Stimulated activated naive CD8-positive, alpha-beta T cell treated with anti-CD3 and anti-CD28 coated beads, Interleukin-15, amount 100 ng/mL, for 72 hours (primary cell): ENCODE results near the gene ZBTB20.

Experiments used
- ATAC-seq: fragments of 150-1000 bp; cut with Tn5 transposase; 2 replicates; pipeline ENCODE4 v1.10.0; 2021; ENCODE audit warnings: mild to moderate bottlenecking, moderate library complexity
- DNase-seq, 2 donors: peaks; one replicate each; pipeline ENCODE4 v3.0.0; 2021 to 2022
- H3K27ac Mint-ChIP-seq, 2 donors: one replicate each; pipeline ENCODE4 v1.8.0; 2022; ENCODE audit warnings: mild to moderate bottlenecking in 2 of 2, mixed read lengths in 2 of 2, moderate library complexity in 2 of 2
- H3K27me3 Mint-ChIP-seq: one replicate; pipeline ENCODE4 v1.8.0; 2022; ENCODE audit warnings: mixed read lengths
- H3K4me1 Mint-ChIP-seq: one replicate; pipeline ENCODE4 v1.8.0; 2022; ENCODE audit warnings: mild to moderate bottlenecking, mixed read lengths
- H3K4me3 Mint-ChIP-seq, 2 donors: one replicate each; pipeline ENCODE4 v1.8.0; 2022; ENCODE audit warnings: mild to moderate bottlenecking in 2 of 2, mixed read lengths in 2 of 2, moderate library complexity in 1 of 2
- H3K9me3 Mint-ChIP-seq, 2 donors: one replicate each; pipeline ENCODE4 v1.8.0; 2022; ENCODE audit warnings: mixed read lengths in 2 of 2

Gene ZBTB20

GRCh38 chr3:114484919-114485318 lies 662.2 kb downstream of the ZBTB20 start:
- no peaks in the 10 kb centered on the region for H3K27me3 Mint-ChIP-seq
- peaks cover 13% of the 10 kb centered on the region for H3K4me1 Mint-ChIP-seq
- ATAC-seq: no peak
- H3K4me3 Mint-ChIP-seq: no peak overlapping the region
- H3K9me3 Mint-ChIP-seq: no peaks in the 10 kb centered on the region
- no peak for DNase-seq
- no peak overlapping the region for H3K27ac Mint-ChIP-seq

- ATAC-seq (peak; percentile 64), DNase-seq (no peak)
- H3K9me3 Mint-ChIP-seq: no peaks in the 10 kb centered on the region
- H3K27me3 Mint-ChIP-seq: no peaks in the 10 kb centered on the region
- H3K4me3 Mint-ChIP-seq: peak overlapping the region in 1 of 2 donors; percentile 15
- no peak overlapping the region for H3K27ac Mint-ChIP-seq
- peaks cover 19% of the 10 kb centered on the region for H3K4me1 Mint-ChIP-seq
Measured at GRCh38 chr3:114481113-114481512, 666.0 kb downstream of the ZBTB20 start.

GRCh38 chr3:114480442-114480841 lies 666.6 kb downstream of the ZBTB20 start:
- no peaks in the 10 kb centered on the region for H3K9me3 Mint-ChIP-seq
- no peaks in the 10 kb centered on the region for H3K27me3 Mint-ChIP-seq
- DNase-seq (no peak), ATAC-seq (no peak)
- peak overlapping the region in 1 of 2 donors; percentile 17 for H3K27ac Mint-ChIP-seq
- H3K4me1 Mint-ChIP-seq: peaks cover 19% of the 10 kb centered on the region
- no peak overlapping the region for H3K4me3 Mint-ChIP-seq

GRCh38 chr3:114478801-114479200 lies 668.3 kb downstream of the ZBTB20 start:
- no peak for DNase-seq
- H3K27ac Mint-ChIP-seq: no peak overlapping the region

GRCh38 chr3:114476511-114476910 lies 670.6 kb downstream of the ZBTB20 start:
- peaks cover 0 to 6% of the 10 kb centered on the region in 2 donors for H3K9me3 Mint-ChIP-seq
- no peaks in the 10 kb centered on the region for H3K27me3 Mint-ChIP-seq
- H3K27ac Mint-ChIP-seq: no peak overlapping the region
- H3K4me3 Mint-ChIP-seq: no peak overlapping the region
- ATAC-seq (no peak), DNase-seq (no peak)
- H3K4me1 Mint-ChIP-seq: peaks cover 11% of the 10 kb centered on the region

More at GRCh38 chr3:114478801-114479200, 668.3 kb downstream of the ZBTB20 start:
- ATAC-seq: no peak
- H3K4me3 Mint-ChIP-seq: no peak overlapping the region
- peaks cover 19% of the 10 kb centered on the region for H3K4me1 Mint-ChIP-seq
- H3K27me3 Mint-ChIP-seq: no peaks in the 10 kb centered on the region
- peaks cover 0 to 3% of the 10 kb centered on the region in 2 donors for H3K9me3 Mint-ChIP-seq

GRCh38 chr3:114471478-114471877 lies 675.6 kb downstream of the ZBTB20 start:
- Mint-ChIP-seq H3K27me3 (no peaks in the 10 kb centered on the region), H3K9me3 (peaks cover 0 to 6% of the 10 kb centered on the region in 2 donors), H3K4me3 (no peak overlapping the region), H3K27ac (no peak overlapping the region), H3K4me1 (no peaks in the 10 kb centered on the region)
- ATAC-seq (no peak), DNase-seq (no peak)

- ATAC-seq: no peak
- Mint-ChIP-seq H3K4me3 (no peak overlapping the region), H3K9me3 (peaks cover 0 to 6% of the 10 kb centered on the region in 2 donors), H3K4me1 (peaks cover 7% of the 10 kb centered on the region), H3K27me3 (no peaks in the 10 kb centered on the region), H3K27ac (no peak overlapping the region)
- DNase-seq: no peak
Measured at GRCh38 chr3:114469070-114469469, 678.0 kb downstream of the ZBTB20 start.

- no peak for ATAC-seq
- Mint-ChIP-seq H3K9me3 (no peaks in the 10 kb centered on the region), H3K4me1 (peaks cover 7% of the 10 kb centered on the region), H3K4me3 (no peak overlapping the region), H3K27me3 (no peaks in the 10 kb centered on the region), H3K27ac (no peak overlapping the region)
- DNase-seq: no peak
Measured at GRCh38 chr3:114466816-114467215, 680.3 kb downstream of the ZBTB20 start.

GRCh38 chr3:114466251-114466650 lies 680.8 kb downstream of the ZBTB20 start:
- Mint-ChIP-seq H3K27me3 (no peaks in the 10 kb centered on the region), H3K27ac (no peak overlapping the region), H3K4me1 (peaks cover 7% of the 10 kb centered on the region), H3K9me3 (no peaks in the 10 kb centered on the region), H3K4me3 (no peak overlapping the region)
- ATAC-seq (no peak), DNase-seq (no peak)

GRCh38 chr3:114464548-114464947 lies 682.5 kb downstream of the ZBTB20 start:
- no peaks in the 10 kb centered on the region for H3K9me3 Mint-ChIP-seq
- H3K4me3 Mint-ChIP-seq: no peak overlapping the region
- H3K27me3 Mint-ChIP-seq: no peaks in the 10 kb centered on the region
- H3K27ac Mint-ChIP-seq: no peak overlapping the region
- ATAC-seq (peak; percentile 99), DNase-seq (no peak)
- H3K4me1 Mint-ChIP-seq: peaks cover 7% of the 10 kb centered on the region

GRCh38 chr3:114462750-114463149 lies 684.3 kb downstream of the ZBTB20 start:
- H3K4me1 Mint-ChIP-seq: peaks cover 7% of the 10 kb centered on the region
- H3K27ac Mint-ChIP-seq: no peak overlapping the region
- H3K27me3 Mint-ChIP-seq: no peaks in the 10 kb centered on the region
- DNase-seq (no peak), ATAC-seq (no peak)
- H3K4me3 Mint-ChIP-seq: no peak overlapping the region
- H3K9me3 Mint-ChIP-seq: no peaks in the 10 kb centered on the region

GRCh38 chr3:114460459-114460858 lies 686.6 kb downstream of the ZBTB20 start:
- ATAC-seq: no peak
- Mint-ChIP-seq H3K9me3 (no peaks in the 10 kb centered on the region), H3K4me1 (peaks cover 7% of the 10 kb centered on the region), H3K27me3 (no peaks in the 10 kb centered on the region), H3K4me3 (no peak overlapping the region), H3K27ac (no peak overlapping the region)
- DNase-seq: no peak

GRCh38 chr3:114456742-114457141 lies 690.3 kb downstream of the ZBTB20 start:
- H3K27ac Mint-ChIP-seq: no peak overlapping the region
- DNase-seq: no peak
- ATAC-seq: no peak
- no peaks in the 10 kb centered on the region for H3K9me3 Mint-ChIP-seq
- peaks cover 2% of the 10 kb centered on the region for H3K4me1 Mint-ChIP-seq
- no peaks in the 10 kb centered on the region for H3K27me3 Mint-ChIP-seq
- H3K4me3 Mint-ChIP-seq: no peak overlapping the region

- Mint-ChIP-seq H3K9me3 (no peaks in the 10 kb centered on the region), H3K4me3 (no peak overlapping the region), H3K27me3 (no peaks in the 10 kb centered on the region), H3K4me1 (peaks cover 12% of the 10 kb centered on the region), H3K27ac (no peak overlapping the region)
- ATAC-seq (no peak), DNase-seq (no peak)
Measured at GRCh38 chr3:114455432-114455831, 691.7 kb downstream of the ZBTB20 start.

- DNase-seq (no peak), ATAC-seq (no peak)
- H3K4me3 Mint-ChIP-seq: no peak overlapping the region
- H3K27me3 Mint-ChIP-seq: no peaks in the 10 kb centered on the region
- no peak overlapping the region for H3K27ac Mint-ChIP-seq
- peaks cover 12% of the 10 kb centered on the region for H3K4me1 Mint-ChIP-seq
- H3K9me3 Mint-ChIP-seq: no peaks in the 10 kb centered on the region
Measured at GRCh38 chr3:114454551-114455251, 692.4 kb downstream of the ZBTB20 start.

- DNase-seq: no peak
- H3K4me1 Mint-ChIP-seq: peaks cover 12% of the 10 kb centered on the region
- H3K27ac Mint-ChIP-seq: peak overlapping the region in 1 of 2 donors; percentile 38
- ATAC-seq: no peak
- no peaks in the 10 kb centered on the region for H3K27me3 Mint-ChIP-seq
- no peaks in the 10 kb centered on the region for H3K9me3 Mint-ChIP-seq
- no peak overlapping the region for H3K4me3 Mint-ChIP-seq
Measured at GRCh38 chr3:114453361-114453780, 693.7 kb downstream of the ZBTB20 start.

GRCh38 chr3:114452937-114453336 lies 694.2 kb downstream of the ZBTB20 start:
- Mint-ChIP-seq H3K27me3 (no peaks in the 10 kb centered on the region), H3K9me3 (no peaks in the 10 kb centered on the region), H3K4me1 (peaks cover 14% of the 10 kb centered on the region), H3K27ac (no peak overlapping the region), H3K4me3 (no peak overlapping the region)
- ATAC-seq (no peak), DNase-seq (no peak)
